IPS-18c (cell line): ENCODE measurements around the gene CD82.

Experiments used
- H3K4me3 ChIP-seq: 2 replicates; pipeline ENCODE4 v1.7.0; 2013; ENCODE audit warnings: low read depth, mild to moderate bottlenecking, low read length, moderate library complexity; ENCODE audit not compliant: insufficient read depth
- H3K9me3 ChIP-seq: one replicate; pipeline ENCODE4 v1.6.1; 2013; ENCODE audit warnings: mild to moderate bottlenecking, low read length, moderate library complexity; ENCODE audit not compliant: control insufficient read depth, insufficient read depth

Gene CD82

GRCh38 chr11:44580701-44581100, 15.2 kb downstream of the CD82 start:
- no peaks in the 10 kb centered on the region for H3K9me3 ChIP-seq

GRCh38 chr11:44581246-44581645, 15.8 kb downstream of the CD82 start:
- Histone ChIP-seq H3K4me3 (no peak overlapping the region), H3K9me3 (no peaks in the 10 kb centered on the region)

More at GRCh38 chr11:44580701-44581100, 15.2 kb downstream of the CD82 start:
- no peak overlapping the region for H3K4me3 ChIP-seq

GRCh38 chr11:44582641-44583352, 17.3 kb downstream of the CD82 start:
- H3K4me3 ChIP-seq: no peak overlapping the region
- H3K9me3 ChIP-seq: no peaks in the 10 kb centered on the region

- Histone ChIP-seq H3K9me3 (no peaks in the 10 kb centered on the region), H3K4me3 (no peak overlapping the region)
Observed at GRCh38 chr11:44583353-44583669, 17.8 kb downstream of the CD82 start.

GRCh38 chr11:44585421-44585820, 20.0 kb downstream of the CD82 start:
- no peak overlapping the region for H3K4me3 ChIP-seq
- H3K9me3 ChIP-seq: no peaks in the 10 kb centered on the region

GRCh38 chr11:44589301-44589700, 23.8 kb downstream of the CD82 start:
- H3K4me3 ChIP-seq: no peak overlapping the region
- no peaks in the 10 kb centered on the region for H3K9me3 ChIP-seq

- H3K9me3 ChIP-seq: no peaks in the 10 kb centered on the region
Observed at GRCh38 chr11:44590769-44591168, 25.3 kb downstream of the CD82 start.

GRCh38 chr11:44591557-44591956, 26.1 kb downstream of the CD82 start:
- no peak overlapping the region for H3K4me3 ChIP-seq
- no peaks in the 10 kb centered on the region for H3K9me3 ChIP-seq

More at GRCh38 chr11:44590769-44591168, 25.3 kb downstream of the CD82 start:
- H3K4me3 ChIP-seq: no peak overlapping the region

GRCh38 chr11:44592125-44592940, 26.9 kb downstream of the CD82 start:
- H3K4me3 ChIP-seq: no peak overlapping the region
- no peaks in the 10 kb centered on the region for H3K9me3 ChIP-seq

- Histone ChIP-seq H3K9me3 (no peaks in the 10 kb centered on the region), H3K4me3 (no peak overlapping the region)
Observed at GRCh38 chr11:44593251-44593650, 27.8 kb downstream of the CD82 start.

- H3K4me3 ChIP-seq: no peak overlapping the region
- no peaks in the 10 kb centered on the region for H3K9me3 ChIP-seq
Observed at GRCh38 chr11:44595006-44595405, 29.5 kb downstream of the CD82 start.

- Histone ChIP-seq H3K4me3 (no peak overlapping the region), H3K9me3 (no peaks in the 10 kb centered on the region)
Observed at GRCh38 chr11:44595964-44596381, 30.5 kb downstream of the CD82 start.

GRCh38 chr11:44596525-44597276, 31.2 kb downstream of the CD82 start:
- Histone ChIP-seq H3K9me3 (no peaks in the 10 kb centered on the region), H3K4me3 (no peak overlapping the region)

- H3K9me3 ChIP-seq: no peaks in the 10 kb centered on the region
- H3K4me3 ChIP-seq: no peak overlapping the region
Observed at GRCh38 chr11:44597358-44598012, 32.0 kb downstream of the CD82 start.

- H3K9me3 ChIP-seq: no peaks in the 10 kb centered on the region
- no peak overlapping the region for H3K4me3 ChIP-seq
Observed at GRCh38 chr11:44598831-44599230, 33.4 kb downstream of the CD82 start.

- Histone ChIP-seq H3K9me3 (no peaks in the 10 kb centered on the region), H3K4me3 (no peak overlapping the region)
Observed at GRCh38 chr11:44600261-44600660, 34.8 kb downstream of the CD82 start.

GRCh38 chr11:44600839-44601383, 35.4 kb downstream of the CD82 start:
- no peaks in the 10 kb centered on the region for H3K9me3 ChIP-seq
- no peak overlapping the region for H3K4me3 ChIP-seq
